Fibroblast of lung (primary cell): ENCODE data around the gene IL2RA. TPM values are rescaled to one million over a fixed set of nuclear protein-coding genes. Genes with fewer than 3 reads are reported as not detected.

Source experiments
- DNase-seq, 2 donors: peaks; one replicate each; pipeline versions ENCODE4 v3.0.0 to v3.0.0-alpha.2; 2010; ENCODE audit warnings: low read depth in 2 of 2
- H2AFZ ChIP-seq: 2 replicates; pipeline ENCODE4 v1.5.1; 2012; ENCODE audit warnings: low read length, control low read depth, inconsistent platforms
- H3K27ac ChIP-seq: 2 replicates; pipeline ENCODE4 v1.5.1; 2011; ENCODE audit warnings: low read length, control low read depth; ENCODE audit not compliant: insufficient read depth
- H3K27me3 ChIP-seq: 2 replicates; pipeline ENCODE4 v1.5.1; 2011; ENCODE audit warnings: mild to moderate bottlenecking, low read length; ENCODE audit not compliant: control insufficient read depth, insufficient read depth
- H3K36me3 ChIP-seq: 2 replicates; pipeline ENCODE4 v1.5.1; 2011; ENCODE audit warnings: low read length; ENCODE audit not compliant: control insufficient read depth, insufficient read depth
- H3K4me1 ChIP-seq: 2 replicates; pipeline ENCODE4 v1.5.1; 2011; ENCODE audit warnings: low read length; ENCODE audit not compliant: control insufficient read depth, insufficient read depth; ENCODE audit errors: extremely low read depth
- H3K4me2 ChIP-seq: 2 replicates; pipeline ENCODE4 v1.5.1; 2011; ENCODE audit warnings: low read length, control low read depth; ENCODE audit not compliant: insufficient read depth; ENCODE audit errors: extremely low read depth
- H3K4me3 ChIP-seq, 4 experiments: fragments of 200-600 bp in 1 of 4; sonication (generic) in 1 of 4; replicated peaks in 1 of 4; 2 replicates each; pipeline ENCODE4 v1.5.1; 2011 to 2016; ENCODE audit warnings: low read length in 4 of 4, low read depth in 3 of 4, mild to moderate bottlenecking in 3 of 4, control low read depth in 2 of 4, inconsistent platforms in 1 of 4, mixed read lengths in 1 of 4; ENCODE audit not compliant: insufficient read depth in 1 of 4; ENCODE audit errors: control extremely low read depth in 1 of 4
- H3K79me2 ChIP-seq: 2 replicates; pipeline ENCODE4 v1.5.1; 2012; ENCODE audit warnings: mild to moderate bottlenecking, low read length, inconsistent platforms; ENCODE audit not compliant: control insufficient read depth, insufficient read depth
- H3K9ac ChIP-seq: 2 replicates; pipeline ENCODE4 v1.5.1; 2011; ENCODE audit warnings: mild to moderate bottlenecking, low read length, control low read depth; ENCODE audit not compliant: insufficient read depth
- H3K9me3 ChIP-seq: 2 replicates; pipeline ENCODE4 v1.5.1; 2012; ENCODE audit warnings: low read depth, low read length; ENCODE audit not compliant: control insufficient read depth, insufficient read depth
- H4K20me1 ChIP-seq: 2 replicates; pipeline ENCODE4 v1.5.1; 2011; ENCODE audit warnings: low read length; ENCODE audit not compliant: control insufficient read depth, insufficient read depth; ENCODE audit errors: extremely low read depth
- CTCF ChIP-seq, 2 donors: IDR thresholded peaks in 1 of 2; conservative IDR thresholded peaks in 1 of 2; 1 replicate in 1 of 2; 2 replicates in 1 of 2; pipeline ENCODE4 v1.5.1; 2011 to 2012; ENCODE audit warnings: low read length in 2 of 2, control low read depth in 1 of 2, inconsistent platforms in 1 of 2, low read depth in 1 of 2, mild to moderate bottlenecking in 1 of 2
- EZH2 ChIP-seq: IDR thresholded peaks from 2 replicates; pipeline ENCODE4 v1.5.1; 2012; ENCODE audit warnings: low read length, control low read depth, mild to moderate bottlenecking; ENCODE audit errors: missing control alignments
- polyA plus RNA-seq, 2 donors: library from polyadenylated mRNA; depleted of rRNA in 1 of 2; stranded (reverse) in 1 of 2; unstranded in 1 of 2; fragments of >200 nt; gene quantifications; 2 replicates each; pipeline ENCODE4 v1.2.1, GENCODE V29; 2011 to 2012; ENCODE audit warnings: missing spikeins in 1 of 2
- total RNA-seq: library from RNA; depleted of rRNA; stranded (reverse); fragments of >200 nt; gene quantifications from 2 replicates; pipeline ENCODE4 v1.2.1, GENCODE V29; 2014

The IL2RA gene
- total and polyA plus RNA-seq, 2 donors (not counting 1 experiment from before 2014, with no cell fraction given), result not detected

- Histone ChIP-seq H3K4me2 (no peak overlapping the region), H3K27ac (no peak overlapping the region), H2AFZ (no peak overlapping the region), H3K36me3 (no peaks in the 10 kb centered on the region), H4K20me1 (no peaks in the 10 kb centered on the region), H3K9me3 (no peaks in the 10 kb centered on the region), H3K79me2 (no peaks in the 10 kb centered on the region), H3K4me3 (no peak overlapping the region), H3K9ac (no peak overlapping the region), H3K27me3 (no peaks in the 10 kb centered on the region), H3K4me1 (no peaks in the 10 kb centered on the region)
- TF ChIP-seq CTCF (conservative IDR thresholded peaks at IDR 0.05 in 1 of 2, IDR thresholded peaks at IDR 0.05 in 1 of 2; ENCODE audit: low read depth in 1 of 2, low read length in 2 of 2), result no peak
- TF ChIP-seq EZH2, result no peak
- no peak for DNase-seq
Measured at GRCh38 chr10:6025683-6026255, 36.4 kb downstream of the IL2RA start.

- no peak overlapping the region for H2AFZ ChIP-seq
- H3K4me3 ChIP-seq, result no peak overlapping the region
- no peaks in the 10 kb centered on the region for H3K79me2 ChIP-seq
- no peaks in the 10 kb centered on the region for H3K36me3 ChIP-seq
- no peak overlapping the region for H3K27ac ChIP-seq
- H3K27me3 ChIP-seq, result no peaks in the 10 kb centered on the region
- H3K4me2 ChIP-seq, result no peak overlapping the region
- TF ChIP-seq EZH2, result no peak
- no peak for TF ChIP-seq CTCF (conservative IDR thresholded peaks at IDR 0.05 in 1 of 2, IDR thresholded peaks at IDR 0.05 in 1 of 2; ENCODE audit: low read depth in 1 of 2, low read length in 2 of 2)
- H3K4me1 ChIP-seq, result no peaks in the 10 kb centered on the region
- no peaks in the 10 kb centered on the region for H4K20me1 ChIP-seq
- H3K9ac ChIP-seq, result no peak overlapping the region
- DNase-seq, result no peak
- no peaks in the 10 kb centered on the region for H3K9me3 ChIP-seq
Measured at GRCh38 chr10:6024334-6024682, 37.9 kb downstream of the IL2RA start.

GRCh38 chr10:6023661-6024333 lies 38.4 kb downstream of the IL2RA start:
- Histone ChIP-seq H2AFZ (no peak overlapping the region), H3K27ac (no peak overlapping the region), H3K4me2 (no peak overlapping the region)

More at GRCh38 chr10:6023661-6024333, 38.4 kb downstream of the IL2RA start:
- Histone ChIP-seq H3K4me3 (no peak overlapping the region), H3K36me3 (no peaks in the 10 kb centered on the region), H3K9ac (no peak overlapping the region), H3K27me3 (no peaks in the 10 kb centered on the region), H3K4me1 (no peaks in the 10 kb centered on the region), H3K79me2 (no peaks in the 10 kb centered on the region), H4K20me1 (no peaks in the 10 kb centered on the region), H3K9me3 (no peaks in the 10 kb centered on the region)
- TF ChIP-seq EZH2, result no peak
- TF ChIP-seq CTCF (conservative IDR thresholded peaks at IDR 0.05 in 1 of 2, IDR thresholded peaks at IDR 0.05 in 1 of 2; ENCODE audit: low read depth in 1 of 2, low read length in 2 of 2), result no peak
- no peak for DNase-seq
